HG03565 (cell line): ENCODE results near the gene CD320.
"Not testable (repeated sequence)": the region's sequence is repeated elsewhere in the genome, so short reads cannot be mapped to it uniquely, and the experiment has no call there.

ENCODE experiments used
- ATAC-seq: cut with Tn5 transposase; IDR thresholded peaks from one replicate; pipeline ENCODE4 v1.9.1; 2021; ENCODE audit warnings: mild to moderate bottlenecking, moderate library complexity; ENCODE audit not compliant: unreplicated experiment

The CD320 gene

GRCh38 chr19:8310342-8311055 is 2.3 kb upstream of the CD320 start:
- no peak for ATAC-seq

GRCh38 chr19:8308891-8309291 is 733 bp upstream of the CD320 start:
- ATAC-seq = no peak

GRCh38 chr19:8307400-8307964 is 676 bp downstream of the CD320 start:
- no peak for ATAC-seq

- no peak for ATAC-seq
Measured at GRCh38 chr19:8306235-8307054, 1.7 kb downstream of the CD320 start.

- no peak for ATAC-seq
Measured at GRCh38 chr19:8305798-8306197, 2.4 kb downstream of the CD320 start.

GRCh38 chr19:8304841-8305621 is 3.1 kb downstream of the CD320 start:
- ATAC-seq = no peak

GRCh38 chr19:8302734-8303133 is 5.4 kb downstream of the CD320 start:
- no peak for ATAC-seq

GRCh38 chr19:8302357-8302691 is 5.8 kb downstream of the CD320 start:
- no peak for ATAC-seq

GRCh38 chr19:8291337-8291736 is 16.8 kb downstream of the CD320 start:
- ATAC-seq = not testable (repeated sequence)

- ATAC-seq = not testable (repeated sequence)
Measured at GRCh38 chr19:8276508-8276907, 31.6 kb downstream of the CD320 start.

- no peak for ATAC-seq
Measured at GRCh38 chr19:8269724-8270123, 38.4 kb downstream of the CD320 start.

- no peak for ATAC-seq
Measured at GRCh38 chr19:8265872-8266271, 42.3 kb downstream of the CD320 start.

- not testable (repeated sequence) for ATAC-seq
Measured at GRCh38 chr19:8264248-8264647, 43.9 kb downstream of the CD320 start.

- ATAC-seq = no peak
Measured at GRCh38 chr19:8262431-8262830, 45.7 kb downstream of the CD320 start.

- no peak for ATAC-seq
Measured at GRCh38 chr19:8261881-8262280, 46.3 kb downstream of the CD320 start.

- ATAC-seq = no peak
Measured at GRCh38 chr19:8261347-8261746, 46.8 kb downstream of the CD320 start.

GRCh38 chr19:8259922-8260247 is 48.3 kb downstream of the CD320 start:
- ATAC-seq = no peak

GRCh38 chr19:8259142-8259921 is 48.8 kb downstream of the CD320 start:
- no peak for ATAC-seq

GRCh38 chr19:8257052-8257443 is 51.1 kb downstream of the CD320 start:
- ATAC-seq = no peak

GRCh38 chr19:8256276-8257051 is 51.7 kb downstream of the CD320 start:
- ATAC-seq = no peak
